GM19035 (cell line): ENCODE data around the gene CPSF4.

Experiments used
- ATAC-seq: cut with Tn5 transposase; IDR thresholded peaks from one replicate; pipeline ENCODE4 v1.9.1; 2021; ENCODE audit not compliant: unreplicated experiment

Gene CPSF4

GRCh38 chr7:99447943-99448342 is 9.2 kb downstream of the CPSF4 start:
- ATAC-seq, result no peak

GRCh38 chr7:99448855-99449254 is 10.1 kb downstream of the CPSF4 start:
- ATAC-seq, result no peak

GRCh38 chr7:99449326-99449725 is 10.6 kb downstream of the CPSF4 start:
- no peak for ATAC-seq

- no peak for ATAC-seq
Measured at GRCh38 chr7:99451936-99452335, 13.2 kb downstream of the CPSF4 start.

DNA sequence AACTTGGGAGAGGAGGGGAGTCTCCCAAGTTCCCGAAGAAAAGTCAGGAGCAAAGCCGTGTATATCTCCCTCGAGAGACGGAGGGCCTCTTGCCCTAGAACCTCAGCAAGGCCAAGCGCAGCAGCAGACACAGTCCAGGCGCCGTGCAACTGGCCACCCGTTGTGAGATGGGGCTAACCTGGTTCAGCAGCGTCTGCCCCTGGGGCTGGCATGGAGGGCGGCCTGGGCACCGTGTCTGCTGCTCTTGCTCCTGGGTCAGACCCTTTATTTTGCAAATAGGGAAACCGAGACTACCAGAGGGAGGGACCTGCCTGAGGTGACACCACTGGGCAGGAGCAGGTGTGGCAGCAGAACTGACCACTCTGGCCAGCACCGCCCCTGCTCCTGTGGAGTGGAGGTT is 13.8 kb downstream of the CPSF4 start:
- ATAC-seq, result no peak

- ATAC-seq, result no peak
Measured at GRCh38 chr7:99453105-99453504, 14.4 kb downstream of the CPSF4 start.

GRCh38 chr7:99455874-99456273 is 17.1 kb downstream of the CPSF4 start:
- no peak for ATAC-seq

DNA sequence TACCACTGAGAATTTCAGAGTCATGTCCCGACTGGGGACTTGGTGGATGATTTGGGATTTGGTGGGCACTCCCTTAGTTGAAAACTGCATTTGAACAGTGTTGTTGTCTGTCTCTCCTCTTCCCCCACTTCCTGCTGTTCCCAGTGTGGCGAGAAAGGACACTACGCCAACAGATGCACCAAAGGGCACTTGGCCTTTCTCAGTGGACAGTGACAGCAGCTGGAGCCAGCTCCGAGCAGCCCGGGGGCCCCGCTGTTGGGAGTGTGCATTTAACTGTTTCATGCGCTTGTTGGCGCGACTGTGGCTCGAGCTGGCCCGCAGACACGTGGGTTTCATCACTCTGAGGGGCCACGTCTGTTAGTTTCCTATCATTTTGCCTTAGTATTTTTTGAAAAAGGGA is 17.5 kb downstream of the CPSF4 start:
- no peak for ATAC-seq

GRCh38 chr7:99457050-99457649 is 18.4 kb downstream of the CPSF4 start:
- ATAC-seq, result no peak

GRCh38 chr7:99457650-99458493 is 19.1 kb downstream of the CPSF4 start:
- no peak for ATAC-seq

- ATAC-seq, result no peak
Measured at GRCh38 chr7:99459087-99459486, 20.3 kb downstream of the CPSF4 start.

GRCh38 chr7:99460651-99461050 is 21.9 kb downstream of the CPSF4 start:
- ATAC-seq, result no peak

DNA sequence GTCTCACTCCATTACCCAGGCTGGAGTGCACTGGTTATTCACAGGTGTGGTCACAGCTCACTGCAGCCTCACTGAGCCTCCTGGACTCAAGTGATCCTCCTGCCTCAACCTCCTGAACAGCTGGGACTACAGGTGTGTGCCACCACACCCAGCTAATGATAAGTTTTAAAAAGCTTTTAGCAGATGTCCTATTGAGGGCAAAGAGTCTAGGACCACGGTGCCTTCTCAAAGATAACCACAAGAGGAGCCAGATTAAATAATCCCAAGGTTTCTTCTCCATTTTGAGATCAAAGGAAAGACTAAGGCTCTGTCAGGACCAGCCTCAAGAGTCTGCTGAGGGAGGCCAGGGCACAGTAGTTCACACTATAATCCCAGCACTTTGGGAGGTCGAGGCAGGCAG is 22.5 kb downstream of the CPSF4 start:
- no peak for ATAC-seq

GRCh38 chr7:99465421-99465768 is 26.7 kb downstream of the CPSF4 start:
- ATAC-seq, result no peak

DNA sequence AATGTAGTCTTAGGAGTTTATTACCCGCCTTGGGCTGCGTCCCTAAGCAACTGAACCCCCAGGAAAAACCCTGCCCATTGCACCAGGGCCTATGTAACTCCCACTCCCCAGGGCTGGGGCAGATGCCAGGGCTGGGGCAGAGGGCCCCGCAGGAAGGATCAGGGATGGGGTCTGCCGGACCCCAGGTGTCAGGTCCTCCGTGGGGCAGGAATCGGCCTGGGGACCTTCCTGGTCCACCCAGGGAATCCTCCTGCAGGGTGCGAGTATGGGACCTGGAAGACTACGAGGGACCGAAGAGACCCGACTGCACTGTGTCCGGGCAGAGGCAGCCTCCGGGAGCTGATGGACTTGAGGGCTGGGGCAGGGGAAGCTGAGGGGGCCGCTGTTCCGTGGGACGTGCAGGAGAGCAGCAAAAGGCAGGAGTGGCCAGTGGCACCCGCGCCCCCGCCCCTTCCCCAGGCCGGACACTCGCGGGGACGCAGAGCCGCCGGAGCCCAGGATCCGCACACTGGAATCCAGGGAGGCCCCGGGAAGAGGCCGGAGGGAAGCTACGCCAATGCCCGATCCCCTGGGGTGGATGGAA is 29.7 kb downstream of the CPSF4 start:
- no peak for ATAC-seq

GRCh38 chr7:99469381-99470065 is 30.8 kb downstream of the CPSF4 start:
- no peak for ATAC-seq

DNA sequence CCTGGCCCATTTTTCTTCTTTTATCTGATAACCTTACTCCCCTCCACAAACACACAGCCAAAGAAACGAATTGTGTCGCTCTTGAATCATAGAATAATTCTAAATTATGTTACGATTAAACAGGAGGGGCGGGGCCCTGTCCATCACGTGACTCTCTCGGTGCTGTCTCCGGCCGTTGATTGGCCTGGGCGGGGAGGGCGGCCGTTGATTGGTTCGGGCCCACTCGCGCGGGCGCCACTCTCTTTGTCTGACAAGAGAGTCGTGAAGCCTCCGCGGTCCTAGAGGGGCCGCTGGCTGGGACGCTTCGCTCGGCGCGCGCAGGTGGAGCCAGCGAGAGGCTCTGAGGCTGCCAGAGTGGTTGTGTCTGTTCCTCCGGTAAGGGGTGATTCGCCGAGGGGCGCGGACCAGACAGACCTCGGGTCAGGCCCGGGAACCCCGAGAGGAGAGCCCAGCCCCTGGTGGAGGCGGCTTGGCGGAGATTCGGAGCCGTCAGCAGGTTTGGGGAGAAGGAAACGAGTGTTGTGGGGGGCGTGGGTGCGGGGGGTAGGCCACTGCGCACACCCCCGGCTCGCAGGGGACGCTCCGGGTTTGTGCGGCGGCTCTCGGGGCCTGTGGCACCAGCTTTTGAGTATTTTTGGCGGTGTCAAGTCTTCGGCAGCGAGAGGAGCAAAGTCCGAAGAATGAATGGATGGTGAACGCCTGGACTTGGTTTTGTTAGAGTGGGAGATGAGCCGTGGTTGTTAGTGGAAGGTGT is 34.0 kb downstream of the CPSF4 start, which contains the start of gene ZNF789:
TSS of gene ZNF789 (plus strand) at position 330 of the 754 bp plus-strand sequence. CDS start 3,567 bp downstream, outside the sequence.
- peak; percentile 95 for ATAC-seq

DNA sequence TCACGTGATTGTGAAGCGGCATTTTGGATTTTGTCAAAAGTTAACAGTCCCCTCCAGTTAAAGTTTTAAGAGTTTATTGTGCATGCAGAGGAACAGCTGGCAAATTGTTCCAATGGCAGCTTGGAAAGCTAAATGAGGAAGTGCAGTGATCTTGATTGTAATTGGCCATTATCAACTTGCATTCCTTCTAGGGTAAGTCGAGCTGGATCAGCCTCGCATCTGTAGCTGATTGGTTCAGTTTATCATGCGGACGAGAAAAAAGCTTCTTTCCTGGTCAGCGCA is 34.5 kb downstream of the CPSF4 start:
- ATAC-seq, result peak; percentile 15

GRCh38 chr7:99476107-99476506 is 37.4 kb downstream of the CPSF4 start:
- no peak for ATAC-seq

- ATAC-seq, result no peak
Measured at GRCh38 chr7:99478464-99479440, 40.0 kb downstream of the CPSF4 start.
